Activated CD4-positive, alpha-beta T cell treated with anti-CD3 and anti-CD28 coated beads, Interleukin-2, amount 50 U/mL, for 24 hours (primary cell): Measurements from ENCODE around the gene SLC16A11.
A peak's percentile ranks its signal among the peaks of the same experiment; 100 is the strongest.

Experiments
- DNase-seq, 2 donors: peaks; one replicate each; pipeline ENCODE4 v3.0.0-alpha.2; 2020; ENCODE audit warnings: low read depth in 1 of 2, low spot score in 1 of 2

The SLC16A11 gene

DNA sequence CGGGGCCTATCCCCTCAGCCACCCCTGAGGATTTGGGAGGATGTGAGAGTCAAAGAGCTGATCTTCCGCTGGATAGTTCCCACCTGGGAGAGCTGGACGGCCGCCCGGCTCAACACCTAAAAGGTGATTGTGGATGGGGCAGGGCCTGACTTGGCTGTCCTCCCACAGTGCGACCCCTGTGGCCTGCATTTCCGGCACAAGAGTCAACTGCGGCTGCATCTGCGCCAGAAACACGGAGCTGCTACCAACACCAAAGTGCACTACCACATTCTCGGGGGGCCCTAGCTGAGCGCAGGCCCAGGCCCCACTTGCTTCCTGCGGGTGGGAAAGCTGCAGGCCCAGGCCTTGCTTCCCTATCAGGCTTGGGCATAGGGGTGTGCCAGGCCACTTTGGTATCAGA lies 16.6 kb downstream of the SLC16A11 start:
- no peak for DNase-seq

DNA sequence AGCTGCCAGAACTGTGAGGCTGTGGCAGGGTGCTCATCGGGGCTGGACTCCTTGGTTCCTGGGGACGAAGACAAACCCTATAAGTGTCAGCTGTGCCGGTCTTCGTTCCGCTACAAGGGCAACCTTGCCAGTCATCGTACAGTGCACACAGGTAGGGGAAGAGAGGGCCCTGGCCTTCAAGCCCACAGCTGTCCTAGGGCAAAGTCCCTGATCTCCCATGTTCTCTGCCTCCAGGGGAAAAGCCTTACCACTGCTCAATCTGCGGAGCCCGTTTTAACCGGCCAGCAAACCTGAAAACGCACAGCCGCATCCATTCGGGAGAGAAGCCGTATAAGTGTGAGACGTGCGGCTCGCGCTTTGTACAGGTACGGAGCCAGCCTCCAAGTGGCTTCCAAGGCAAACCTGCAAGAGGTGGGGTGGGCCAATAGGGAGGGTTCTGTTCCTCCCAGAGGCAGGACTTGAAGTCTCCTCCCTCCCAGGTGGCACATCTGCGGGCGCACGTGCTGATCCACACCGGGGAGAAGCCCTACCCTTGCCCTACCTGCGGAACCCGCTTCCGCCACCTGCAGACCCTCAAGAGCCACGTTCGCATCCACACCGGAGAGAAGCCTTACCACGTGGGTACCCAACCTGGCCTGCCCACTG lies 17.3 kb downstream of the SLC16A11 start:
- DNase-seq: no peak

DNA sequence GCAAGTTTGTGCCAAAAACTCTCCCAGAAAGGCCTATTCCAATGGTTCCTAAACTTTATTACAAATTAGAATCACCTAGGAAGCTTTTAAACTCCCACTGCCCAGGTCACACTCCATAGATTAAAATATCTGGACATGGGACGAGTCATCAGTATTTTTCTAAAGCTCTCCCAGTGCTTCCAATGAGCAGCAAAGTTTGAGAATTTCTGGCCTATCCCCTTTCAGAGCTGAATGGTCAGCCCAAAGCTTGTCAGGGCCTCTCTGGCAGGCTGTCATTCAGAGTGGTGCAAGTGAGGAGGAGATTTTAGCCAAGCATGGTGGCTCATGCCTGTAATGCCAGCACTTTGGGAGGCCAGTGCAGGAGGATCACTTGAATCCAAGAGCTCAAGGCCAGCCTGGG lies 18.6 kb downstream of the SLC16A11 start:
- no peak for DNase-seq

DNA sequence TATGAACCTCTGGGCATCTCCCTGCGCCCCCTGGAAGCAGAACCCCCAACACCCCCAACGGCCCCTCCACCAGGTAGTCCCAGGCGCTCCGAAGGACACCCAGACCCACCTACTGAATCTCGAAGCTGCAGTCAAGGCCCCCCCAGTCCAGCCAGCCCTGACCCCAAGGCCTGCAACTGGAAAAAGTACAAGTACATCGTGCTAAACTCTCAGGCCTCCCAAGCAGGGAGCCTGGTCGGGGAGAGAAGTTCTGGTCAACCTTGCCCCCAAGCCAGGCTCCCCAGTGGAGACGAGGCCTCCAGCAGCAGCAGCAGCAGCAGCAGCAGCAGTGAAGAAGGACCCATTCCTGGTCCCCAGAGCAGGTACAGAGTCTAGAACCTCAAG lies 19.5 kb downstream of the SLC16A11 start:
- no peak for DNase-seq

DNA sequence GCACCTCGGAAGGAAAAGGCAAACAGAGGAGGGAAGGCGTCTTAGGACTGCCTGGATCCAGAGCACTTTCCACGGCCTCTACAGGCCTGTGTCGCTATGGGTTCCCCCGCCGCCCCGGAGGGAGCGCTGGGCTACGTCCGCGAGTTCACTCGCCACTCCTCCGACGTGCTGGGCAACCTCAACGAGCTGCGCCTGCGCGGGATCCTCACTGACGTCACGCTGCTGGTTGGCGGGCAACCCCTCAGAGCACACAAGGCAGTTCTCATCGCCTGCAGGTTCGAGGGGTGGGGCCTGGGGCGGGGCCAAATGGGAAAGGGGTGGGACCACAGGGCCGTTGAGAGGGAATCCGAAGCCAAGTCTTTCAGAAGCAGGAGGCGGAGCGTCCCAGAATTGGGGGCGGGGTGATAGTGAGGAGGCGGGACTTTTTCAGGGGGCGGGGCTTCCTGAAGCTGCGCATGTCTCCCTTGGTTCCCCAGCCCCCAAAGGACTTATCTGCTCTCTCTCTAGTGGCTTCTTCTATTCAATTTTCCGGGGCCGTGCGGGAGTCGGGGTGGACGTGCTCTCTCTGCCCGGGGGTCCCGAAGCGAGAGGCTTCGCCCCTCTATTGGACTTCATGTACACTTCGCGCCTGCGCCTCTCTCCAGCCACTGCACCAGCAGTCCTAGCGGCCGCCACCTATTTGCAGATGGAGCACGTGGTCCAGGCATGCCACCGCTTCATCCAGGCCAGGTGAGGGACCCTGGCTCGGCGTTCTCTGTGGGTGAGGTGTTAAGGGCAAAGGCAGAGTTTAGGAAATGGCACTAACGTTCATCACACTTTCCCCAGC lies 20.1 kb downstream of the SLC16A11 start:
- peak; percentile 89 to 90 for DNase-seq

DNA sequence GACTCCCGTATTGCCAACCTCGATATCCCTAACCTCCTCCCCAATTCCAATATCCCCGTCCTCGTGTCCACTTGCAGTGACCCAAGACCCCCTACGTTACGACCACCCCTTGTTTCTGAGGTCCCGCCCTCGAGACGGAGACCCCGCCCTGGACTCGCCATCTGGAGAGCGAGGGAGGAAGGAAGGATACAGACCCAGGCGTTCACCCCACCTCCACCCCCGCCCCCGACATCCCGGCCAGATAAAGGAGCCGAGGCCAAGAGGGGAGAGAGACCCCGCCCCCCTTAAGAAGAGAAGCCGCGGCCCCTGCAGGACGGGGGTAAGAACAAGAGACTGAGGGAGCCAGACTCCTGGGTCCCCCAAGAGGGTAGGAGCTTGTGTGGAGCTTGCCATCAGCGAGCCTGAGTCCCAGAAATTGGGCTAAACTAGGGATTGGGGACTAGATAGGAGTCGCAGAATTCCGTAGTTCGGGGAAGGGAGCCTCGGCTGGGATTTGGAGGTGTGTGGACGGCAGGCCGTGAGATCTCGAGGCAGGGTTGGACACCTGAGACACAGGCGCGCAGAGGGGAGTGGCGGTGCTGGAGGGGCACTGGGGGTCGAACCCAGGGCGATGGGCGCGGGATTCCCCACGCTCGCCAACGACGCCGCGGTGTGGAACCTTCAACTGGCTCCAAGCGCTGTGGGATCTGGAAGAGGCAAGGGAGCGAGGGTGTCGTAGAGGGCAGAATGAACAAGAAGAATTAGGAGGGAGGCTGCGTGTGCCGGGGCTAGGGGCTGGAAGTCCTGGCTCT lies 20.9 kb downstream of the SLC16A11 start, which contains the start of gene BCL6B:
Gene BCL6B, plus strand, starts transcription at position 270 of the 791 bp plus-strand sequence. CDS start 622 bp downstream, outside the sequence.
- no peak for DNase-seq

DNA sequence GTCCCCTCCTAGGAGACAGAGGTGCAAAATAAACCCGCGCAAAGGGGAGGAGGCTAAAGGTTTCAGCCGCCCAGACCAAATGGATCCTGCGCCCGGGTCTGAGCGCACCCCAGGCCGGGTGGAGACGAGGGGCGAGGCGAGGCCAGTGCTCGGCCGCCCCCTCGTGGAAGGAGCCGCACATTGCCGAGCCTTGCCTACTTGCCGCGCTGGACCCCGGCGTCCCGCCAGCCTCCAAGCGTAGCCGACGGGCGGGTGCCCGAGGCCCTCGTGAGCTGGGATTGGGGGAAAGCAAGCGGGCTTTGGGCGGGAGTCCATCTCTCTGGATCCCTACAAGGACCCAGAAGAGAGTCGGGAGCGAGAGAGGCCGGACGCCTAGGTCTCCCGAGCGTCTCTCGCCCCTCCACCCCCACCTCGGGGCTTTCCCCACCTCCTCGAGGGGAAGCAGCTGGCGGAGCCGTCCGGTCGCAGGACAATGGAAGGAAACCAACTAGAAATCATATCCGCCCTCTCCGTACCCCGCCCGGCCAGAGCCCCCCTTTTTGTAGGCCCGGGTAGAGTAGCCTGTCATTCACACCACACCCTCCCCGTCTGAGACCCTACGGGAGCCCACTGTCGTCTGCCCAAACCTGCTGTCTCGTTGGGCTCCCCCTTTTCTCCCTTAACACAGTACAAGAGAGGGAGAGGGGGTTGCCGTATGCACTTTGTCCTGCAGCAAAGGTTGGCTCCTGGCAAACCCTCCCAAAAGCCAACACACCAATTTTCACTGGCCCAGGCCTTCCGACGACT lies 21.7 kb downstream of the SLC16A11 start:
- DNase-seq: peak; percentile 63 to 64

DNA sequence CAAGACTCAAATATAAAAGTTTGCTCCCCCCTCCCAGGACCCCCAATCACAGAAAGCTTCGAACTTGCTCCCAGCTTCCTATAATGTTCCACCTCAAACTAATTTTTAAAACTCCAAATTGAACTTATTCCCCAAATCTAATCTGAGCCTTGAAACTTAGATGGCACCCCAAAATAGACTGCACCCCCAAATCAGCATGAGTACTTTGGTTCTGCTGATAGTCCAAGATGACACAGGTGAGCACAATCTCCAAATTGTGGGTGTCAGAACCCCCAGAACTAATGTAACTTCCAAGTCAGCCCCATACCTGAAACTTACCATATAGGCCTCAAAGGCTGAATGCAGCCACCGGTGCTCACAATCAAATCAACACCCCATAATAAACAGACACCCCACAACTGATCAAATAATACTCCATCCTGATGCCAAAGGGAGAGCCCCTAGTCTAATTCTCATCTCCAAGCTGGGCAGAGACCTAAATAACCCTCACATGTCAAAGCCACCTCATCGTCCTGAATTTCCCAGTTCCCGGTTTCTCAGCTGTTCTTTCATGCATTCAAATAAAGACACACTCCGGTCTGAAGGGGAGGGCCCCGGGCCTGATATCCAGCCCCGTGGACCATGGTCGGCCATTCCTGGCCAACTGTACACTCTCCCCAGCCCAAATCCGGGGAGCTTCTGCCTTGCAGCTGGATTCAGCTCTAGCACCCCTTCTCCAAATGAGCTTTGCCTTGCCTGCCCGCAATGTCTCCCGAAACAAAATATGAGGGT lies 22.8 kb downstream of the SLC16A11 start:
- no peak for DNase-seq

DNA sequence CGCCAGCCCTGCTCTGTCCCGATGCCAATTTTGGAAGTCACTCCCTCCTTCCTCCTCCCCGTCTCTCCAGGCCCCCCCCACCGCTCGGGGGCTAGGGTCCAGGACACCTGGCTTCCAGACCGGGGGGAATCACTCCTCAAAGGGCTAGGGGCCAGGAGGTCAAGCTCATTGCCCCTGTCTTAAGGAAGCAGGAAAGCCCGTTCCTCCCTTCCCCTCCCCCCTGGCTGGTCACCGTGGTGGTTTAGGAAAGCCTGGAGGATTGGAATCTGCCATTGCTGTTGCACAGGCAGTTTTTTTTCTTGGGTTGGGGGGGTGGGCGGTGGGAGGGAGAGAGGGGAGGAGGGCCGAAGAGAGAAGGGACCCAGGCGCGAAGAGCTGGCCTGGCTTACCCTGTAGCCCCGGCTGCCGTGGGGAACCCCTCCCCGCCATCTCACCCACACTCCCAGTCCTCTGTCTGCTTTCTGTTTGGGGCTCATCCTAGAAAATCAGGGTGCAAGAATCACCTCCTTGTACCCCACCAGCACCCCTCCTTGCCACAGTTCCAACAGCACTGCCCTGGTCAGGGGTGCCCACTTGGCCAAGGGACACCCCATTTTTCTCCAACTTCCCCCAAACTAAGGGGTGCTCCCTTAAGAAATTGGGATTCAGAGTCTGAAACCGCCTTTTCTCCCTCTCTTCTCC lies 23.9 kb downstream of the SLC16A11 start:
- DNase-seq: no peak

DNA sequence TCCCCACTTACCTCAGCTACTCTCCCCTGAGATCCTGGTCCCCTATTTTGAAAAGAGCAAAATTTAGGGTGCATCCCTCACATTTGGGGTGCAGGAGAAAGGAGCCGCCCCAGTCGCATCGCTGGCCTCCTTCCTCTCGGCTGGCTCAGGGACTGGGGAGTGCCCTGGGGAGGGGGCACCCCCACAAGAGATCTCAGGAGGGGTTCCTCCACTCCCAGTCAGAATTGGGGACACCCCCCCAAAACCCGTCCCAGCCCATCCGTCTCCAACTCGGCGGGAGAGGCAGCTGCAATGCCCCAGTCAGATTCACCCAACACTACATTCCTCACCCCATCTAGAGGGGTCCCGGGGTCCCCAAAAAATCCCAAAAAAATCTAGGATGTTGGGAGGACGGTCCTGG lies 24.5 kb downstream of the SLC16A11 start:
- no peak for DNase-seq

DNA sequence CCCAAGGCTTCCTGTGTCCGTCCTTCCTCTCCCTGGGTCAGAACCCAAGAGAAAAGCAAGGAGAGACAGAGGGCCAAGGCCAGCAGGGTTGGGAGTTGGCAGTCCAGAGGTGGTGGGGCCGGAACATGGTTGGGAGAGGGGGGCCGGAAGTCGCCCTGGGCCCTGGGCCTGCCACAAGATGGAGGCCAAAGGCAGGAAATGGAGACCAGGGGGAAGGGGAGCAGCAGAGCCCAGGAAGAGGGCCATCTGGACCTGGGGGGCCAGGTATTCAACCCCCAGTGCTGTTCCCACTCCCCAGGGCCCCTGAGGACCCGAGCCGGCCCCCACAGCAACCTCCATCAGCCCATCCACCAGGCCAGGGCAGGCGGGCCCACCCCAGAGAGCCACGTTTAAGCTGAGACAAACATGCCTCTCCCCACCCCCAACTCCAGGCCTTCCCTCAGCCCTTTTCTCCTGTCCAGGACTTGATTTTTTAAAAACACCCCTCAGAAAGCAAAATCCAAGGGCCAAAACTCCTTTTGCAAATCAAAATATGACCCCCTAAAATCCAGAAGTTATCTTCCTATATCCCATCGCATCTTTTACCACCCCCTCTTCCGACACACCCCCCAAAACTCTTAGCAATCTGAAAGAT lies 25.4 kb downstream of the SLC16A11 start:
- DNase-seq: no peak

DNA sequence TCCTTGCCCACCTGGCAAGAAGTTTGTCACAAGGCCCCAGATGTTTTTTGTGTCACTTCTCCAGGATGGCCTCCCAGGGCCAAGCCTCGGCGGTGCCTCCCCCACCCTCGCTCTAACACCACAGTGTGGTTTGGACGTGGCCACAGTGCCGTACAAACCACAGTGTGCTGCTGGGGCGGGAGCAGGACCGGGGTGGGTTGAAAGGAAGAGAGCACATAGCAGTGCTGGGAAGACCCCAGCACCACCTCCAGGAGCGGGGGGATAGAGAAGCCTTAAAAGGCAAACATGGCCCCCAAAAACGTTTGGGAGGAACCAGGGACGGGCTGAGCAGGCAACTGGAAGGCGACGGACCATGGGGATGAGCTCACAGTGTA lies 26.1 kb downstream of the SLC16A11 start:
- DNase-seq: no peak

DNA sequence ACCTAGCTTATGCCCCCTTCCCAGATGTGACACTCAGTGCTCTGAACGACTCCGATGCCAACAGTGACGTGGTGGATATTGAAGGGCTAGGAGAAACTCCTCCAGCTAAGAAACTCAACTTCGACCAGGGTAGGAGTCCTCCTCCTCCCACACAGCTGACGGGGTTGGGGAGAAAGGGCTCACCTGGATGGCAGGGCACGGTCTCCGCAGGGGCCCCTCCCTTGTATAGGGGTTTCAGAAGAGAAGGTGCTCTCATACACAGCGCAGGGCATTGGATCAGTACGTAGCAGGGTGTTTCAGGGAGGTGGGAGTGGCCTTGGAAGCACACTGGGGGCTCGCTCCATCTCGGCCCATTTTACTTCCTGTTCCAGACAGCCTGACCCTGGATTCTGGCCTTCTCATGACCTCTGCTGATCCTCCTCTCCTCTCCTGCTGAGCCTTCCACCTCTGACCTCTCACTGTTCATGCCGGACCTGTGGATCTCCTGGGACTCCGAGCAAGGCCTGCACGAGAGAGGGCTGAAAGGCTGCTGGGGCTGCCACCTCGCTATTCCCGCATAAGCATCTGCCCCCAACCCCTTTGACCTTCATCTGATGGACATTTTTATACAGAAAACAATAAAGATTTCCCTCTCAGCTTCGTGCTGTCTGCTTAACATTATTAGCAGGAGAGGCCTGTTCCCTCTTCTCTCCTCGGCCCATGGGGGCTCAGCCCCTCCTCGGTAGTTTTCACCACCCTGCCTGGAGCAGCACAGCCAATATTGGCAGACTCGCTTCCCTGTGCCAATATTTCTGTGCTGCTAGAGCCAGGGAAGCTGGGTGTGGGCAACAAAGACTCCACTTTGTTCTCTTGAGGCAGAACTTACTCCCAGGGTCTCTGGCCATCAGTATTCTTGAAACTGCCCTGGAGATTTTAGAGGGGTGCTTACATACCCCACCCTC lies 26.7 kb downstream of the SLC16A11 start:
- DNase-seq: no peak

DNA sequence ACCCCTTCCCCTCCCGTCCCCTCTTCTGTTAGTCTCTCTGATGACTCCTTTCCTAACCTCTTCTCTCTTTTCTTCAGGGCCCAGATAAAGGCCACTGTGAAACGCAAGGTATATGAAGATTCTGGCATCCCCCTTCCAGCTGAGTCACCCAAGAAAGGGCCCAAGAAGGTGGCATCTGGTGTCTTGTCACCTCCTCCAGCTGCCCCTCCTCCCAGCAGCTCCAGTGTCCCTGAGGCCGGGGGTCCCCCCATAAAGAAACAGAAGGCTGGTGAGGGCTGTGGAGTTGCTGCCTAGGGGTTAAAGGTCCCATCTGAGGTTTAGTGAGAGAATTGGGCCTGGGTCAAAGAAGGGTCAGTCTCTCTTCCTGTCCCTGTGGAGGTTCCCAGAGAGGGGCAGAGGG lies 27.5 kb downstream of the SLC16A11 start:
- DNase-seq: no peak

DNA sequence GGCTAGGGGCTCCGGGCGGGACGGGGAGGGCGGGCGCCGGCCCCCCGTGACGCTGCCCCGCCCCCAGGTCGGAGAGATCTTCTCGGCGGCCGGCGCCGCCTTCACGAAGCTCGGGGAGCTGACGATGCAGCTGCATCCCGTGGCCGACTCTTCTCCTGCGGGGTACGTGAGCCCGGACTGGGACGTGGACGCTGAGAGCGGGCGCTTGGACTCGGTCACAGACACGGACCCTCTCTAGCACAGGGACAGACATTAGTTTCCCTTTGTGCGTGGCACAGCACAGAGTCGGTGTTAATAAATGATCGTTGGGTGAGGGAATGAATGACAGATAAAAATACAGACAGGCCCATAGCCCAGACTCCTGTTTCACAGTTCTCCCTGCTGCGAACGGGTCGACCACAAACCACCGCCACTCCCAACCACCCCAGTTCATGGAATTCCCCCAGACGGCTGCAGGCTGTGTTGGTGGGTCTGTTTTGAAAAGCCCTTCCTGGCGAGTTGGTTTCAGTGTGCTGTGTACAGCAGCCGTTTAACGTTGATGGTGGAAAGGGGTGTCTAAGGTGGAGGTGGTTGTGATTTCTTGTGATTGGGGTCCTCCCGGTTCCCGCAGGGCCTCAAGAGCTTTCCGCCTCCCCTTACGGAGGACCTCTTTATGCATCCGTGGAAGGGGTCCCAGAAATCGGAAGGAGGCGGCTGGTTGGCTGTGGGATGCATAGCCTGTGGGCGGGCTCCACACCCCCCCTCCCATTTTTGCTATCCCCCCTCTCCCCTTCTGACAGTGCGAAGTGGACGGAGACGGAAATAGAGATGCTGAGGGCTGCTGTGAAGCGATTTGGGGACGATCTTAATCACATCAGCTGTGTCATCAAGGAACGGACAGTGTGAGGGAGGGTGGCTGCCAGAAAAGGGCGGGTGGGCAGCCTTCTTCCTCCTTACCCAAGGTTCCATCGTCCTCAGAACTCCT lies 28.6 kb downstream of the SLC16A11 start:
- peak; percentile 38 to 79 for DNase-seq

DNA sequence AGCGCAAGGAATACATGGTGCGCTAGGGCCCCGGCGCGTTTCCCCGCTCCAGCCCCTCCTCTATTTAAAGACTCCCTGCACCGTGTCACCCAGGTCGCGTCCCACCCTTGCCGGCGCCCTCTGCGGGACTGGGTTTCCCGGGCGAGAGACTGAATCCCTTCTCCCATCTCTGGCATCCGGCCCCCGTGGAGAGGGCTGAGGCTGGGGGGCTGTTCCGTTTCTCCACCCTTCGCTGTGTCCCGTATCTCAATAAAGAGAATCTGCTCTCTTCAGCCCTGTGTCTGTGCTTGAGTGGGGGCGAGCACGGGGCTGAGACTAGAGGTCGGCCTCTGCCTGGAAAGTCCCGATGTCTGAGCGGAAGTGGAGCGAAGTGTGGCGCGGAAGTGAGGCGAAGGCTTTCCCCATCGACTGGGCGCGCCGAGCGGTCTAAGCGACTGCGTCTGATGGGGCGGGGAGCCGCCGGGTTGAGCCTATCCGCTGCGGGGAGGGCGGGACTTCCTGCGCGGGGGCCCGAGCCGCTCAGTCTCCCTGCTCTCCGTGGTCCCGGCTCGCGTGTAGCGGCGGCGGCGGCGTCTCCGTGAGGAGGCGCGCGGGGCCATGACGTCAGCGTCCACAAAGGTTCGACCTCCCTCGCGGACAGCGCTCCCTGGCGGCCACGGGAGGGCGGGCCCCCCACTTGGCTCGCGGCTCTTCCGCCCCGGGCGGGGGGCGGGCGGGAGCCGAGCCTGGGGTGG lies 29.5 kb downstream of the SLC16A11 start:
- peak; percentile 94 to 95 for DNase-seq

DNA sequence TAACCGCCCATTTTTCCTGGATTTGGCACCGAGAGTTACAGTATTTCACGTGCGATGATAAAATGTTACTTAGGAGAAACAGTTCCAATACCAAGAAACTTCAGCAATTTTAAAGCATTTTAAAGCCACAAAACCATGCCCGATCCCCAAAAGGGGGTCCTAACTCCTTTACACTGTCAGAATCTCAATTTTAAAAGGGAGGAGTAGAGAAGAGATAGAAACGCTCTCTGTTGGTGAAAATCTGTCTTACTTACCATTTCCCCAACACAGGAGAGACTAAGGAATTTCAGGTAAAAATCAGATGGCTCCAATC lies 32.0 kb downstream of the SLC16A11 start:
- no peak for DNase-seq
